ENCODE data around the gene PERCC1.
"Not testable (repeated sequence)": the region's sequence is repeated elsewhere in the genome, so short reads cannot be mapped to it uniquely, and the experiment has no call there.

PERCC1 gene

GRCh38 chr16:1459967-1460366, 29.1 kb downstream of the PERCC1 start:
- Histone ChIP-seq H3K36me3 (ENCODE audit: control insufficient read depth in 2 of 2, insufficient read depth in 2 of 2, low read length in 2 of 2) (peaks cover 29 to 31% of the 10 kb centered on the region in 2 donors), H3K4me1 (ENCODE audit: control insufficient read depth, insufficient read depth, low read length) (no peaks in the 10 kb centered on the region), H3K9ac (ENCODE audit: low read length in 2 of 2) (no peak overlapping the region), H3K27ac (ENCODE audit: low read length) (no peak overlapping the region), H3K4me3 (ENCODE audit: low read length in 2 of 2) (no peak overlapping the region), H3K27me3 (ENCODE audit: control insufficient read depth in 1 of 2, insufficient read depth in 2 of 2, low read length in 2 of 2) (no peaks in the 10 kb centered on the region), H3K9me3 (ENCODE audit: control insufficient read depth in 2 of 2, low read length in 2 of 2) (no peaks in the 10 kb centered on the region)

DNA sequence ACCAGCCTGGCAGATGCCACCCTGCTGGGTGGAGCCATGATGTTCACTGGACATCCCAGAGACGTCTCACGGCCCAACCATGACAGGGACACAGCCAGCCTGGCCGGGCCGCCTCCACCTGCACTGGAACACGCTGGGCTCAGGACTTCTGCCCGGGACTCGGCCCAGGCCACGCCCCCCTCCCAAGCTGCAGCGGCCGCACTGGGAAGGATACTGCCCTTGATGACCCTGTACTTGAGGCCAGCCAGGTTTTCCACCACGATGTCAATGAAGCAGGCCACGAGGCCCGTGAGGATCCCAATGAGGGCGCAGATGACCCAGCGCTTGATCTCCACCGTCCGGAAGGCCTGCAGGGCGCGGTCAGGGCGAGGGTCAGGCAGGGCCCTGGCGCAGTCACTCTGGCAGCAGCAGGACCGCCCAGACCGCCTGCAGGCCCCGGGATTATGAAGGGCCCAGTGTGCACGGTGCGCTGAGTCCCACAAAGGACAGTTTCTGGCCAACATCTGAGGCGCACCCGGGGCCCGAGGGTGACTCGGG, 29.8 kb downstream of the PERCC1 start:
- H3K9me3 ChIP-seq (ENCODE audit: control insufficient read depth in 2 of 2, low read length in 2 of 2) = no peaks in the 10 kb centered on the region
- H3K4me3 ChIP-seq (ENCODE audit: low read length in 2 of 2) = no peak overlapping the region
- peaks cover 25 to 31% of the 10 kb centered on the region in 2 donors for H3K36me3 ChIP-seq (ENCODE audit: control insufficient read depth in 2 of 2, insufficient read depth in 2 of 2, low read length in 2 of 2)
- no peak overlapping the region for H3K27ac ChIP-seq (ENCODE audit: low read length)
- H3K4me1 ChIP-seq (ENCODE audit: control insufficient read depth, insufficient read depth, low read length) = no peaks in the 10 kb centered on the region
- no peak overlapping the region for H3K9ac ChIP-seq (ENCODE audit: low read length in 2 of 2)
- H3K27me3 ChIP-seq (ENCODE audit: control insufficient read depth in 1 of 2, insufficient read depth in 2 of 2, low read length in 2 of 2) = no peaks in the 10 kb centered on the region

DNA sequence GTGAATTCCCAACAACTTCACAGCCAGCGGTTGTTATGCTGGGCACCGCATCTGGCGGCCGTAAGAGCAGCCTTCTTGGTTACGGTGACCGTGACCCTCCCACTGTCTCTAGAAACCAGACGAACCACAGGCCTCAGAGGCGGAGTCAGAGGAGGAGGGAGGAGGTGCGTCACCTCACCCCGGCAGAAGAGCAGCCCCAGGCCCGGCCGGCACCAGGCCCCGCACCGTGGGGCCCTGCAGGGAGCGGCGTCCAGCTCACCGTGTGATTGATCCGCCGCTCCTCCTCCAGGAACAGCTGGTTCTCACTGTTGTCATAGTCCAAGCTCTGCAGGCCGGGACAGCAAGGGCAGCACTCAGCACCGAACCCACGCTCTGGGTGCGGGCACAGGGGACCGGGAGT, 30.3 kb downstream of the PERCC1 start:
- Histone ChIP-seq H3K4me3 (ENCODE audit: low read length in 2 of 2) (no peak overlapping the region), H3K36me3 (ENCODE audit: control insufficient read depth in 2 of 2, insufficient read depth in 2 of 2, low read length in 2 of 2) (peaks cover 23 to 28% of the 10 kb centered on the region in 2 donors), H3K4me1 (ENCODE audit: control insufficient read depth, insufficient read depth, low read length) (no peaks in the 10 kb centered on the region), H3K9ac (ENCODE audit: low read length in 2 of 2) (no peak overlapping the region), H3K27me3 (ENCODE audit: control insufficient read depth in 1 of 2, insufficient read depth in 2 of 2, low read length in 2 of 2) (no peaks in the 10 kb centered on the region), H3K27ac (ENCODE audit: low read length) (no peak overlapping the region), H3K9me3 (ENCODE audit: control insufficient read depth in 2 of 2, low read length in 2 of 2) (no peaks in the 10 kb centered on the region)

DNA sequence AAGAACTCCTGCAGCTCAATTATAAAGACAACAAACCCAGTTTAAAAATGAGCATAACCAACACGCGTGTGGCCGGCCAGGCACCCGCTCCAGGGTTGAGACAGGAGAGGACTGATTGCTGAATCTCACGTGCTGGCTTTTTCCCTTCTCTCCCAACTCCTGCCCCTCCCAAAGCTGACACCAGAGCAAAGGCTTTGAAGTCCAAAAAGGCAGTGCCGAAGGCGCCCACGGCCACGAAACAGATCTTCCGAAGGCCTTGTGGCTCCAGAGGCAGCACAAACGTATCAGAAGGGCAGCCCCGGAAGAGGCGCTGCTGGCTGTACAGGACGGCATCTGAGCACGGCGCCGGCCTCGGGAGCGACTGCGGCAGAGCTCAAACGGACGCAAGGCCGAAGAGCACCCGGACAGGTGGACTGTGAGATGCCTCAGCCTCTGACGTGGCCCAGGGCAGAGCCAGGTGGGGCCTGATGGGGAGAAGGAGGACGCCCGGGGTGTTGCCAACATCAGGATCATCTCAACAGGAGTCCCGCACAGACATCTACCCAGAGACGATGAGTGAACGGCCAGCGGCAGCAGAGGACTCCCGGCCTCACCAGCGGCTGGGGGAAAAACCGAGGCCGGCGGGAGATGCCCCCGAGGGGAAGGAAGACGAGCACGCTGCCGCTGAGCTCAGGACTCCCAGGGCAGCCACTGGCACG, 33.5 kb downstream of the PERCC1 start:
- Histone ChIP-seq H3K4me3 (ENCODE audit: low read length in 2 of 2) (no peak overlapping the region), H3K9me3 (ENCODE audit: control insufficient read depth in 2 of 2, low read length in 2 of 2) (no peaks in the 10 kb centered on the region), H3K4me1 (ENCODE audit: control insufficient read depth, insufficient read depth, low read length) (no peaks in the 10 kb centered on the region), H3K9ac (ENCODE audit: low read length in 2 of 2) (no peak overlapping the region), H3K36me3 (ENCODE audit: control insufficient read depth in 2 of 2, insufficient read depth in 2 of 2, low read length in 2 of 2) (peaks cover 10% of the 10 kb centered on the region in 2 donors), H3K27ac (ENCODE audit: low read length) (no peak overlapping the region), H3K27me3 (ENCODE audit: control insufficient read depth in 1 of 2, insufficient read depth in 2 of 2, low read length in 2 of 2) (no peaks in the 10 kb centered on the region)

DNA sequence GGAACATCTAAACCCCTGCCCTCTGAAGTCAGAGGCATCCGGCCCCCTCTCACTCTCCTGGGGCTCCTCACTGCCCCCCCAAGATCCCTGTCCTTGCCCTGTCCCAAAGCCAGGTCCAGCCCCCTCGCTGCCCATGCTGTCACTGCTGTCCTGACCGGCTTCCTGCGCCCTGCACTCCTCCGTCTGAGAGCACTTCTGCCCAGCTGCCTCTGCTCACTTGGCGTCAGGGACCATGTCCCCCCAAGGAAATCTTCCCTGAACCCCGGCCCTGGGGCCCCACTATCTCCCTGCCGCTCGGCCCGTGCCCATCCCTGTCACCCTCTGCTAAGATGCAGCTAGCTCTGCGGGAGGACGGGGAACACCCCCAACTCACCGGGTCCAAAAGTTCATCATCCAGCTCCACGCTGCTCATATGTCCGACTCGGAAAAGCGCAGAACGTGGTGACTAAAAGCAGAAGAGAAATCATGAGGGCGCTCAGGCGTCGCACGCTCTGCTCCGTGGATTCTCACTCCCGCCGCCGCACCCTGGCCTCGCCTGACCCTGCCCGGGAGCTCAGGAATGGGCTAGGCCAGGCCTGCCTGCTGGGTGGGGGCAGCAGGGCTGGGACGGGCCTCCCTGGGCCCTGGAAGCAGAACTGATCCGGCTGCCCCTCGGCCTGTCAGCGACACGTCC, 34.2 kb downstream of the PERCC1 start:
- Histone ChIP-seq H3K4me1 (ENCODE audit: control insufficient read depth, insufficient read depth, low read length) (no peaks in the 10 kb centered on the region), H3K36me3 (ENCODE audit: control insufficient read depth in 2 of 2, insufficient read depth in 2 of 2, low read length in 2 of 2) (peaks cover 10% of the 10 kb centered on the region in 2 donors), H3K9ac (ENCODE audit: low read length in 2 of 2) (no peak overlapping the region), H3K27ac (ENCODE audit: low read length) (no peak overlapping the region), H3K9me3 (ENCODE audit: control insufficient read depth in 2 of 2, low read length in 2 of 2) (no peaks in the 10 kb centered on the region), H3K27me3 (ENCODE audit: control insufficient read depth in 1 of 2, insufficient read depth in 2 of 2, low read length in 2 of 2) (no peaks in the 10 kb centered on the region), H3K4me3 (ENCODE audit: low read length in 2 of 2) (no peak overlapping the region)

DNA sequence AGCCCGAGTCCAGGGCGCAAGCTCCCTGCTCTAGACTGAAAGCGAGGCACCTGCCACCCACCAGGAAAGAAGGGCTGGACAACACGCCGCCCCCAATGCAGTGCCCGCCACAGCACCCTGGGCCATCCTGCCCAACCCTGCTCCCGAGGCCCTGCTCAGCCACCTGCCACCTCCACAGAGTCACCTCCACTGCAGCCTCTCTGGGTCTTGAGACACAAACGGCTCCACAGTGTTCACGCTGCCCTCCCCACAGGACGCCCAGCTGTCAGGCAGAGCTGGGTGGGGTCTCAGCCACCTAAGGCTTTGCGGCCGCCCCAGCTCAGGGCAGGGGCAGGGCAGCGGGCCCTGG, 34.7 kb downstream of the PERCC1 start:
- Histone ChIP-seq H3K9me3 (ENCODE audit: control insufficient read depth in 2 of 2, low read length in 2 of 2) (no peaks in the 10 kb centered on the region), H3K36me3 (ENCODE audit: control insufficient read depth in 2 of 2, insufficient read depth in 2 of 2, low read length in 2 of 2) (peaks cover 7 to 10% of the 10 kb centered on the region in 2 donors), H3K9ac (ENCODE audit: low read length in 2 of 2) (no peak overlapping the region), H3K27ac (ENCODE audit: low read length) (no peak overlapping the region), H3K27me3 (ENCODE audit: control insufficient read depth in 1 of 2, insufficient read depth in 2 of 2, low read length in 2 of 2) (no peaks in the 10 kb centered on the region), H3K4me3 (ENCODE audit: low read length in 2 of 2) (no peak overlapping the region), H3K4me1 (ENCODE audit: control insufficient read depth, insufficient read depth, low read length) (peaks cover 4% of the 10 kb centered on the region)

DNA sequence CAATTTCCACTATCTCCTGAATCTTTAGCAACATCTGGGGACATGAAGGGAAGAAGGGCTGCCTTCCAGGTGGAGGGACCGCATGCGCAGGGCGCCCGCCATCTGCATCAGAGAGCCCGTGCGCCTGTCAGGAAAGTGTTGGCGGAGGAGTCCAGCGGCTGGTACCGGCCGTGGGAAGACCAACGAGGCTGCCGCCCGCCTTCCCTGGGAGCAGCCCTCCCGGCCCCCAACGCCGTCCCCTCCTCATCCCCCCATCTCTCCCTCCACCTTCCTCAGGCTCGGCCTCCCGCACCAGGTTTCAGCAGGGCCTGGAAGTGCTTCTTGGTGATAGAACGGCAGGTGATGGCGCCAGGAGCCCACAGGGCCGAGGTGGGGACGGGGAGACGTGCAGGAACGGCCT, 35.2 kb downstream of the PERCC1 start:
- Histone ChIP-seq H3K27me3 (ENCODE audit: control insufficient read depth in 1 of 2, insufficient read depth in 2 of 2, low read length in 2 of 2) (no peaks in the 10 kb centered on the region), H3K4me1 (ENCODE audit: control insufficient read depth, insufficient read depth, low read length) (peaks cover 4% of the 10 kb centered on the region), H3K4me3 (ENCODE audit: low read length in 2 of 2) (no peak overlapping the region), H3K9me3 (ENCODE audit: control insufficient read depth in 2 of 2, low read length in 2 of 2) (no peaks in the 10 kb centered on the region), H3K36me3 (ENCODE audit: control insufficient read depth in 2 of 2, insufficient read depth in 2 of 2, low read length in 2 of 2) (peaks cover 4 to 10% of the 10 kb centered on the region in 2 donors), H3K27ac (ENCODE audit: low read length) (no peak overlapping the region), H3K9ac (ENCODE audit: low read length in 2 of 2) (no peak overlapping the region)

GRCh38 chr16:1466968-1467521, 36.2 kb downstream of the PERCC1 start:
- Histone ChIP-seq H3K9me3 (ENCODE audit: control insufficient read depth in 2 of 2, low read length in 2 of 2) (no peaks in the 10 kb centered on the region), H3K36me3 (ENCODE audit: control insufficient read depth in 2 of 2, insufficient read depth in 2 of 2, low read length in 2 of 2) (peaks cover 4 to 6% of the 10 kb centered on the region in 2 donors), H3K4me3 (ENCODE audit: low read length in 2 of 2) (no peak overlapping the region), H3K9ac (ENCODE audit: low read length in 2 of 2) (no peak overlapping the region), H3K27me3 (ENCODE audit: control insufficient read depth in 1 of 2, insufficient read depth in 2 of 2, low read length in 2 of 2) (no peaks in the 10 kb centered on the region), H3K27ac (ENCODE audit: low read length) (no peak overlapping the region), H3K4me1 (ENCODE audit: control insufficient read depth, insufficient read depth, low read length) (peaks cover 7% of the 10 kb centered on the region)

- no peak overlapping the region for H3K9ac ChIP-seq (ENCODE audit: low read length in 2 of 2)
- peaks cover 11% of the 10 kb centered on the region for H3K4me1 ChIP-seq (ENCODE audit: control insufficient read depth, insufficient read depth, low read length)
- no peaks in the 10 kb centered on the region for H3K27me3 ChIP-seq (ENCODE audit: control insufficient read depth in 1 of 2, insufficient read depth in 2 of 2, low read length in 2 of 2)
- peaks cover 0 to 4% of the 10 kb centered on the region in 2 donors for H3K36me3 ChIP-seq (ENCODE audit: control insufficient read depth in 2 of 2, insufficient read depth in 2 of 2, low read length in 2 of 2)
- H3K4me3 ChIP-seq (ENCODE audit: low read length in 2 of 2) = no peak overlapping the region
- H3K9me3 ChIP-seq (ENCODE audit: control insufficient read depth in 2 of 2, low read length in 2 of 2) = no peaks in the 10 kb centered on the region
- H3K27ac ChIP-seq (ENCODE audit: low read length) = no peak overlapping the region
Observed at GRCh38 chr16:1468426-1468810, 37.5 kb downstream of the PERCC1 start.

GRCh38 chr16:1469141-1469540, 38.3 kb downstream of the PERCC1 start:
- not testable (repeated sequence) for H3K27me3 ChIP-seq (ENCODE audit: control insufficient read depth in 1 of 2, insufficient read depth in 2 of 2, low read length in 2 of 2); H3K9ac ChIP-seq (ENCODE audit: low read length in 2 of 2); H3K9me3 ChIP-seq (ENCODE audit: control insufficient read depth in 2 of 2, low read length in 2 of 2); H3K27ac ChIP-seq (ENCODE audit: low read length); H3K36me3 ChIP-seq (ENCODE audit: control insufficient read depth in 2 of 2, insufficient read depth in 2 of 2, low read length in 2 of 2); H3K4me3 ChIP-seq (ENCODE audit: low read length in 2 of 2)
- H3K4me1 ChIP-seq (ENCODE audit: control insufficient read depth, insufficient read depth, low read length) = peaks cover 18% of the 10 kb centered on the region
